PC-9 (cell line): ENCODE results near the gene NAT8L. TPM values are rescaled to one million over a fixed set of nuclear protein-coding genes. Genes with fewer than 3 reads are reported as not detected.

ENCODE experiments used
- BruUV-seq: library from RNA; stranded (reverse); fragments of 400-500 nt; replicated peaks from 2 replicates; lab custom pipeline; 2021; lab: Mats Ljungman, UMichigan
- CTCF ChIA-PET: fragments of 300-600 bp; sonication (Branson Sonifier 250); formaldehyde crosslinking; loops from one replicate; lab custom pipeline; 2022; ENCODE audit warnings: antibody characterized with exemption; lab: Charles Lee
- POLR2A ChIA-PET: fragments of 300-600 bp; sonication (Branson Sonifier 250); formaldehyde crosslinking; loops from one replicate; lab custom pipeline; 2022; ENCODE audit warnings: antibody characterized with exemption; ENCODE audit not compliant: unreplicated experiment; lab: Charles Lee
- DNase-seq, 2 experiments: peaks; one replicate each; pipeline versions ENCODE4 v3.0.0 to v3.0.0-alpha.2; 2015 to 2022; ENCODE audit warnings: mixed read lengths in 1 of 2
- H2AFZ ChIP-seq: fragments of 200-600 bp; sonication (generic); 2 replicates; pipeline ENCODE4 v1.8.1; 2017; ENCODE audit warnings: antibody characterized with exemption
- H3F3A ChIP-seq: fragments of 200-600 bp; sonication (generic); 2 replicates; pipeline ENCODE4 v1.8.1; 2017; ENCODE audit warnings: antibody characterized with exemption, mild to moderate bottlenecking, low read depth; ENCODE audit not compliant: insufficient read depth
- H3K27ac ChIP-seq: fragments of 200-600 bp; sonication (generic); 2 replicates; pipeline ENCODE4 v1.6.1; 2016; ENCODE audit warnings: mixed run types
- H3K27me3 ChIP-seq: fragments of 200-600 bp; sonication (generic); 2 replicates; pipeline ENCODE4 v1.6.1; 2016; ENCODE audit warnings: low read depth, mixed run types; ENCODE audit not compliant: insufficient read depth
- H3K36me3 ChIP-seq: fragments of 200-600 bp; sonication (generic); 2 replicates; pipeline ENCODE4 v1.6.1; 2016; ENCODE audit warnings: low read depth, mixed run types
- H3K4me1 ChIP-seq: fragments of 200-600 bp; sonication (generic); replicated peaks from 2 replicates; pipeline ENCODE4 v1.6.1; 2016; ENCODE audit warnings: mixed run types; ENCODE audit not compliant: insufficient read depth
- H3K4me2 ChIP-seq: fragments of 200-600 bp; sonication (generic); 2 replicates; pipeline ENCODE4 v1.6.1; 2017; ENCODE audit warnings: mixed run types
- H3K4me3 ChIP-seq: fragments of 200-600 bp; sonication (generic); 2 replicates; pipeline ENCODE4 v1.6.1; 2016; ENCODE audit warnings: mixed run types
- H3K79me2 ChIP-seq: fragments of 200-600 bp; sonication (generic); 2 replicates; pipeline ENCODE4 v1.6.1; 2017; ENCODE audit warnings: low read depth, mixed run types
- H3K9me2 ChIP-seq: fragments of 200-600 bp; sonication (generic); 2 replicates; pipeline ENCODE4 v1.8.1; 2017; ENCODE audit warnings: mild to moderate bottlenecking; ENCODE audit not compliant: insufficient read depth
- H3K9me3 ChIP-seq: fragments of 200-600 bp; sonication (generic); 2 replicates; pipeline ENCODE4 v1.8.1; 2016; ENCODE audit warnings: low read depth; ENCODE audit not compliant: insufficient read depth
- H4K20me1 ChIP-seq: fragments of 200-600 bp; sonication (generic); 2 replicates; pipeline ENCODE4 v1.8.1; 2017; ENCODE audit not compliant: insufficient read depth
- EZH2 ChIP-seq: fragments of 200-600 bp; sonication (generic); IDR thresholded peaks from 2 replicates; pipeline ENCODE4 v1.8.0; 2017; ENCODE audit warnings: antibody characterized with exemption, low read depth
- intact Hi-C: fragments of 100-400 bp; cut with micrococcal nuclease; formaldehyde crosslinking; loops from one replicate; pipeline ENCODE4 v1.10.0; 2022; ENCODE audit not compliant: unreplicated experiment
- total RNA-seq: library from RNA; stranded (reverse); gene quantifications from 2 replicates; pipeline ENCODE4 v1.2.3, GENCODE V29; 2021
- TF ChIP-seq, protein P1 (sequence below): fragments of 200-600 bp; sonication (generic); conservative IDR thresholded peaks from 2 replicates; pipeline ENCODE4 v1.6.1; 2017; ENCODE audit warnings: mixed run types, antibody characterized with exemption, mild to moderate bottlenecking, moderate library complexity

The NAT8L gene
- total RNA-seq, 1 experiment from 2014 or later: 2.1 TPM

DNA sequence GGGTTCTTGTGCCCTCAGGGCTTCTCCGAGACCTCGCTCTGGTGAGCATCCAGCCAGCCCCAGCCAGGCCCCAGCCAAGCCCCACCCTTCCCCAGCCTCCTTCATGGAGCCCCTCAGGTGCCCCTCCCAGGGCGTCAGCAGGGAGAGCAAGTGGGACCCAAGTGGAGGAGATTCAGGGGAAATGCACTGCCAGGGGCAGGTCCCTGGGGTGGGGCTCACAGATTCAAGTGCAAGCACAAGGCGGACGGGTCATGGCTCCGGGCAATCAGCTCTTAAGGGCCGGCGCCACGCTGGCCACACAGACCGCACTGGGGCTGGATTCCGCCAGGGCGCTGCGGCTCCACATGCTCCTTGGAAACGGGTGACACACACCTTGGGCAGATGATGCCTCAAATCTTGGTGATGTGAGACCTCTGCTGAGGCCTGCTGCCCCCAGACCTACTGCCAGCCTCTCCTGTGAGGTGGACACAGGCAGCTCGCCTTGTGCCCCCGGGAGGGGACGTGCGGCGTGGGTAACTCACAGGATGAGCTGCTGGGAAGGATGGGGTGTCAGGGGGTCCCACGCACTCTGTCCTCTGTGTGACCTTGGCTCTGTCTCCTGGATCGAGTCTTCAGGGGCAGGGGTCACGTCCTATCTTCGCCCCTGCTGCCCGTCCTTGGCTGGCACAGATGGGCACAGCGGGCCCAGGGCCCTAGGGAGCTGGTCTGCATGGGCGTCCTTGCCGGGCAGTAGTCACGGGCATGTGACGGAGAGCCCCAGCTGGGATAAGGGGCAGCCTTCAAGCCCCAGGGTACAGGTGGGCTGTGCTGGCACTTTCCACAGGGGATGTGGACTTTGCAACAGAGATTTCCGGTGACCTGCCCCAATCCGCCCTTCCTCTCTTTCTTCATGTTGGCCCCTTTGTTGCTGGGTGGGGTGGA lies 17.1 kb downstream of the NAT8L start:
- TF ChIP-seq, protein P1, sequence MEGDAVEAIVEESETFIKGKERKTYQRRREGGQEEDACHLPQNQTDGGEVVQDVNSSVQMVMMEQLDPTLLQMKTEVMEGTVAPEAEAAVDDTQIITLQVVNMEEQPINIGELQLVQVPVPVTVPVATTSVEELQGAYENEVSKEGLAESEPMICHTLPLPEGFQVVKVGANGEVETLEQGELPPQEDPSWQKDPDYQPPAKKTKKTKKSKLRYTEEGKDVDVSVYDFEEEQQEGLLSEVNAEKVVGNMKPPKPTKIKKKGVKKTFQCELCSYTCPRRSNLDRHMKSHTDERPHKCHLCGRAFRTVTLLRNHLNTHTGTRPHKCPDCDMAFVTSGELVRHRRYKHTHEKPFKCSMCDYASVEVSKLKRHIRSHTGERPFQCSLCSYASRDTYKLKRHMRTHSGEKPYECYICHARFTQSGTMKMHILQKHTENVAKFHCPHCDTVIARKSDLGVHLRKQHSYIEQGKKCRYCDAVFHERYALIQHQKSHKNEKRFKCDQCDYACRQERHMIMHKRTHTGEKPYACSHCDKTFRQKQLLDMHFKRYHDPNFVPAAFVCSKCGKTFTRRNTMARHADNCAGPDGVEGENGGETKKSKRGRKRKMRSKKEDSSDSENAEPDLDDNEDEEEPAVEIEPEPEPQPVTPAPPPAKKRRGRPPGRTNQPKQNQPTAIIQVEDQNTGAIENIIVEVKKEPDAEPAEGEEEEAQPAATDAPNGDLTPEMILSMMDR: no peak
- no peak for TF ChIP-seq EZH2

GRCh38 chr4:2076908-2077536 lies 17.9 kb downstream of the NAT8L start:
- Histone ChIP-seq H3F3A (no peaks in the 10 kb centered on the region), H3K27me3 (no peaks in the 10 kb centered on the region), H2AFZ (no peak overlapping the region), H3K4me3 (no peak overlapping the region), H3K79me2 (no peaks in the 10 kb centered on the region), H3K4me1 (no peaks in the 10 kb centered on the region), H3K9me2 (no peaks in the 10 kb centered on the region), H3K27ac (no peak overlapping the region), H4K20me1 (no peaks in the 10 kb centered on the region), H3K9me3 (no peaks in the 10 kb centered on the region), H3K4me2 (no peak overlapping the region), H3K36me3 (no peaks in the 10 kb centered on the region)
- ChIA-PET CTCF (no interaction called here), POLR2A (no interaction called here)
- no peak for DNase-seq
- no TSS peak for BruUV-seq
- TF ChIP-seq, protein P1: no peak
- no peak for TF ChIP-seq EZH2
- intact Hi-C loops: no loop called here

More for the DNA sequence above, 17.1 kb downstream of the NAT8L start:
- H3K4me2 ChIP-seq: no peak overlapping the region
- POLR2A ChIA-PET: no interaction called here
- no peak overlapping the region for H2AFZ ChIP-seq
- H3F3A ChIP-seq: no peaks in the 10 kb centered on the region
- no peaks in the 10 kb centered on the region for H3K27me3 ChIP-seq
- H3K27ac ChIP-seq: no peak overlapping the region
- H3K9me3 ChIP-seq: no peaks in the 10 kb centered on the region
- intact Hi-C loops: no loop called here
- H4K20me1 ChIP-seq: no peaks in the 10 kb centered on the region
- no peak for DNase-seq
- H3K79me2 ChIP-seq: no peaks in the 10 kb centered on the region
- no TSS peak for BruUV-seq
- CTCF ChIA-PET: no interaction called here
- no peak overlapping the region for H3K4me3 ChIP-seq
- H3K36me3 ChIP-seq: no peaks in the 10 kb centered on the region
- no peaks in the 10 kb centered on the region for H3K4me1 ChIP-seq
- no peaks in the 10 kb centered on the region for H3K9me2 ChIP-seq

DNA sequence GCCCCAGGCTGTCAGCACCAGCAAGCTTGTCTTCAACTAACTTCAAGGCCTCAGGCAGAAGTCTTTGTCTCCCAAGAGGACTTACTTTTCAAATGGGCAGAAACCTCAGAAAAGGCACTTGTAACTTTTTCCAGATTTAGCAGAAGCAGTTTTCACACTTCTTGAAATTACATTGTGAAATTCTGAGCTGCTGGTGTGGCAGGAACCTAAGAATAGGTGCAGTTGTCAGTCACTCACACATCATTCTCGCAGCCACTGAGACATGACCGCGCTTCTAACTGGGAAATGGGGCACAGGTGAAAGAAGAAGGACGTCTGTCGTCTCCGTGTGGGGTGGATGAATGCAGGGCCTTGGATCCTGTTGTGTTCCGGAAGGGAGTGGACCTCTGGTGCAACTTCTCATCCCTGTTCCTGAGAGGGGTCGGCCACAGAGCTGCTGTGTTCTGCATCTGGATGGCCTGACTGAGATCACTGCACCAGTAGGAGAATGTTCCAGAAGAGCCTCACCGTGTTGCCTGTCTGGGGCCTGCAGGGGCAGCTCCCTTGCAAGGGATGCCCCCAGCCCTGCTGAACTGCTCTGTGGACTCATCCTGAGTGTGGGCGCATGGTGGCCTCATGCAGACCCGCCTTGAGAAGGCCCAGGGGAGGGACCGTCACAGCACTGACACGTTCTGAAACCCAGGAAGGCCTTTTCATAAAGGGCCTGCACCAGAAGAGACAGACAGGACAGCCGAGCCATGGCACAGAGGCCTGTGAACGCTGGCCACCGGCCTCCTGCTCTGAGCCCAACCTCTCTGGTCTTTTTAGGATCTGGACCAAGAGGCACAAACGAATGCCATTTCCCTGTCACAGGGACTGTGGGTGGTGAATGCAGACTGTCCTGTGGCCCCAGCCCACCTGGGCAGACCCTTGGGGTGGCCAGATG lies 18.7 kb downstream of the NAT8L start:
- no peaks in the 10 kb centered on the region for H3K4me1 ChIP-seq
- H3K4me2 ChIP-seq: no peak overlapping the region
- no peak overlapping the region for H3K27ac ChIP-seq
- ChIA-PET CTCF (no interaction called here), POLR2A (no interaction called here)
- no peaks in the 10 kb centered on the region for H3K79me2 ChIP-seq
- intact Hi-C loops: no loop called here
- no peaks in the 10 kb centered on the region for H3K27me3 ChIP-seq
- H3K4me3 ChIP-seq: no peak overlapping the region
- BruUV-seq: no TSS peak
- TF ChIP-seq EZH2: no peak
- TF ChIP-seq, protein P1: no peak
- H2AFZ ChIP-seq: no peak overlapping the region
- H3K9me3 ChIP-seq: no peaks in the 10 kb centered on the region
- no peaks in the 10 kb centered on the region for H3K36me3 ChIP-seq
- no peaks in the 10 kb centered on the region for H4K20me1 ChIP-seq
- no peaks in the 10 kb centered on the region for H3K9me2 ChIP-seq
- no peak for DNase-seq
- no peaks in the 10 kb centered on the region for H3F3A ChIP-seq
